ENCODE data around the gene SRCIN1. TPM values are rescaled to one million over a fixed set of nuclear protein-coding genes. Genes with fewer than 3 reads are reported as not detected.
"Not testable (repeated sequence)": the region's sequence is repeated elsewhere in the genome, so short reads cannot be mapped to it uniquely, and the experiment has no call there.

Gene SRCIN1
- total and polyA plus RNA-seq, 2 donors (not counting 1 experiment from before 2014, with no cell fraction given), result 0.44 to 1.1 TPM

- H3K9ac ChIP-seq (ENCODE audit: low read length); H3K4me2 ChIP-seq (replicated peaks; ENCODE audit: low read depth, low read length, poor library complexity, severe bottlenecking); H3K4me1 ChIP-seq (ENCODE audit: control insufficient read depth in 2 of 2, insufficient read depth in 2 of 2, low read length in 2 of 2); H3K27ac Mint-ChIP-seq; intact Hi-C loops (cut with micrococcal nuclease); H3K79me2 ChIP-seq (ENCODE audit: control insufficient read depth, insufficient read depth, low read length); POLR2A ChIA-PET; H3K4me3 Mint-ChIP-seq; H3K9me3 ChIP-seq (ENCODE audit: control extremely low read depth in 1 of 3, control insufficient read depth in 2 of 3, insufficient read depth in 1 of 3, low read length in 2 of 3); DNase-seq; ATAC-seq (ENCODE audit: low read depth); H3K27me3 ChIP-seq (replicated peaks in 1 of 4; ENCODE audit: control extremely low read depth in 1 of 4, control insufficient read depth in 3 of 4, insufficient read depth in 4 of 4, low read length in 3 of 4); H3K27ac ChIP-seq (ENCODE audit: low read length in 2 of 2); H3K9me3 Mint-ChIP-seq (ENCODE audit: insufficient read depth); H3K36me3 ChIP-seq (replicated peaks in 1 of 2; ENCODE audit: control extremely low read depth in 1 of 2, control insufficient read depth in 1 of 2, extremely low read depth in 1 of 2, insufficient read depth in 2 of 2, low read length in 1 of 2); H3K4me3 ChIP-seq (ENCODE audit: control extremely low read depth in 1 of 5, extremely low read depth in 1 of 5, insufficient read depth in 1 of 5, low read depth in 2 of 5, low read length in 4 of 5); H2AFZ ChIP-seq (ENCODE audit: insufficient read depth, low read depth, low read length, poor library complexity, severe bottlenecking); H3K4me1 Mint-ChIP-seq; H4K20me1 ChIP-seq (ENCODE audit: control insufficient read depth, insufficient read depth, low read length, poor library complexity, severe bottlenecking); CTCF ChIA-PET: not testable (repeated sequence)
- 90% methylated on average over 2 of the region's 11 CpGs for WGBS (ENCODE audit: insufficient coverage)
- peaks cover 33% of the 10 kb centered on the region for H3K27me3 Mint-ChIP-seq
These were observed 74.9 kb downstream of the SRCIN1 start for GRCh38 chr17:38530856-38531255.

GRCh38 chr17:38528141-38528540, 77.6 kb downstream of the SRCIN1 start:
- H3K9ac ChIP-seq (ENCODE audit: low read length), result not testable (repeated sequence)
- H3K27me3 Mint-ChIP-seq, result peaks cover 34% of the 10 kb centered on the region

GRCh38 chr17:38526526-38526925, 79.2 kb downstream of the SRCIN1 start:
- ATAC-seq (ENCODE audit: low read depth); H3K4me3 Mint-ChIP-seq; H3K27ac Mint-ChIP-seq; POLR2A ChIA-PET; H3K36me3 ChIP-seq (replicated peaks in 1 of 2; ENCODE audit: control extremely low read depth in 1 of 2, control insufficient read depth in 1 of 2, extremely low read depth in 1 of 2, insufficient read depth in 2 of 2, low read length in 1 of 2); H3K9ac ChIP-seq (ENCODE audit: low read length); H3K79me2 ChIP-seq (ENCODE audit: control insufficient read depth, insufficient read depth, low read length); intact Hi-C loops (cut with micrococcal nuclease); H3K4me1 ChIP-seq (ENCODE audit: control insufficient read depth in 2 of 2, insufficient read depth in 2 of 2, low read length in 2 of 2); H3K4me2 ChIP-seq (replicated peaks; ENCODE audit: low read depth, low read length, poor library complexity, severe bottlenecking); H2AFZ ChIP-seq (ENCODE audit: insufficient read depth, low read depth, low read length, poor library complexity, severe bottlenecking); H3K27me3 ChIP-seq (replicated peaks in 1 of 4; ENCODE audit: control extremely low read depth in 1 of 4, control insufficient read depth in 3 of 4, insufficient read depth in 4 of 4, low read length in 3 of 4); H4K20me1 ChIP-seq (ENCODE audit: control insufficient read depth, insufficient read depth, low read length, poor library complexity, severe bottlenecking); H3K9me3 Mint-ChIP-seq (ENCODE audit: insufficient read depth); H3K27ac ChIP-seq (ENCODE audit: low read length in 2 of 2); H3K4me1 Mint-ChIP-seq; CTCF ChIA-PET; H3K4me3 ChIP-seq (ENCODE audit: control extremely low read depth in 1 of 5, extremely low read depth in 1 of 5, insufficient read depth in 1 of 5, low read depth in 2 of 5, low read length in 4 of 5); DNase-seq; H3K9me3 ChIP-seq (ENCODE audit: control extremely low read depth in 1 of 3, control insufficient read depth in 2 of 3, insufficient read depth in 1 of 3, low read length in 2 of 3): not testable (repeated sequence)
- WGBS (ENCODE audit: insufficient coverage), result 88% methylated on average over 1 of the region's 8 CpGs
- H3K27me3 Mint-ChIP-seq, result peaks cover 27% of the 10 kb centered on the region

More at GRCh38 chr17:38528141-38528540, 77.6 kb downstream of the SRCIN1 start:
- H2AFZ ChIP-seq (ENCODE audit: insufficient read depth, low read depth, low read length, poor library complexity, severe bottlenecking); H3K4me3 ChIP-seq (ENCODE audit: control extremely low read depth in 1 of 5, extremely low read depth in 1 of 5, insufficient read depth in 1 of 5, low read depth in 2 of 5, low read length in 4 of 5); H3K9me3 ChIP-seq (ENCODE audit: control extremely low read depth in 1 of 3, control insufficient read depth in 2 of 3, insufficient read depth in 1 of 3, low read length in 2 of 3); POLR2A ChIA-PET; H3K27ac ChIP-seq (ENCODE audit: low read length in 2 of 2); H3K4me2 ChIP-seq (replicated peaks; ENCODE audit: low read depth, low read length, poor library complexity, severe bottlenecking); ATAC-seq (ENCODE audit: low read depth); H3K4me3 Mint-ChIP-seq; H3K4me1 Mint-ChIP-seq; H4K20me1 ChIP-seq (ENCODE audit: control insufficient read depth, insufficient read depth, low read length, poor library complexity, severe bottlenecking); DNase-seq; H3K27me3 ChIP-seq (replicated peaks in 1 of 4; ENCODE audit: control extremely low read depth in 1 of 4, control insufficient read depth in 3 of 4, insufficient read depth in 4 of 4, low read length in 3 of 4); H3K27ac Mint-ChIP-seq; H3K4me1 ChIP-seq (ENCODE audit: control insufficient read depth in 2 of 2, insufficient read depth in 2 of 2, low read length in 2 of 2); H3K9me3 Mint-ChIP-seq (ENCODE audit: insufficient read depth); CTCF ChIA-PET; H3K79me2 ChIP-seq (ENCODE audit: control insufficient read depth, insufficient read depth, low read length); H3K36me3 ChIP-seq (replicated peaks in 1 of 2; ENCODE audit: control extremely low read depth in 1 of 2, control insufficient read depth in 1 of 2, extremely low read depth in 1 of 2, insufficient read depth in 2 of 2, low read length in 1 of 2); intact Hi-C loops (cut with micrococcal nuclease): not testable (repeated sequence)
- WGBS (ENCODE audit: insufficient coverage), result 47% methylated on average over 9 of the region's 10 CpGs

Measured in B cell (primary cell).